SK-N-SH treated with all-trans-retinoic acid at 6 μM for 48 hours (cell line): ENCODE measurements around the gene EIF1AY.

Experiments used
- ATAC-seq: fragments of 200-7000 bp; cut with Tn5 transposase; 3 replicates; pipeline ENCODE4 v1.9.1; 2020; ENCODE audit warnings: mild to moderate bottlenecking, moderate library complexity
- ARNTL ChIP-seq: fragments of 450-650 bp; formaldehyde crosslinking; IDR thresholded peaks from 2 replicates; pipeline ENCODE4 v1.5.0; 2020; ENCODE audit warnings: low read depth, mild to moderate bottlenecking, moderate library complexity, borderline replicate concordance
- BACH2 ChIP-seq: fragments of 250-450 bp; sonication (Bioruptor Pico); IDR thresholded peaks from 2 replicates; pipeline ENCODE4 v1.9.0; 2021; ENCODE audit warnings: mild to moderate bottlenecking, borderline replicate concordance
- ESRRG ChIP-seq: fragments of 250-450 bp; sonication (Bioruptor Pico); IDR thresholded peaks from 2 replicates; pipeline ENCODE4 v1.6.1; 2021; ENCODE audit warnings: mild to moderate bottlenecking
- GLIS3 ChIP-seq: fragments of 250-450 bp; sonication (Bioruptor Pico); IDR thresholded peaks from 2 replicates; pipeline ENCODE4 v1.5.0; 2020; ENCODE audit warnings: mild to moderate bottlenecking, moderate library complexity
- RARB ChIP-seq: fragments of 250-450 bp; sonication (Bioruptor Pico); IDR thresholded peaks from 2 replicates; pipeline ENCODE4 v1.8.0; 2021; ENCODE audit warnings: mild to moderate bottlenecking, moderate library complexity
- SNAI2 ChIP-seq: fragments of 250-450 bp; sonication (Bioruptor Pico); IDR thresholded peaks from 2 replicates; pipeline ENCODE4 v1.5.0; 2020; ENCODE audit warnings: mild to moderate bottlenecking, moderate library complexity
- TCF4 ChIP-seq: fragments of 250-450 bp; sonication (Bioruptor Pico); IDR thresholded peaks from 2 replicates; pipeline ENCODE4 v1.8.0; 2021; ENCODE audit warnings: mild to moderate bottlenecking, moderate library complexity, borderline replicate concordance
- TOX ChIP-seq: fragments of 250-450 bp; sonication (Bioruptor Pico); IDR thresholded peaks from 2 replicates; pipeline ENCODE4 v1.8.0; 2021; ENCODE audit warnings: mild to moderate bottlenecking, moderate library complexity, borderline replicate concordance
- ZC3H10 ChIP-seq: fragments of 250-450 bp; sonication (Bioruptor Pico); IDR thresholded peaks from 2 replicates; pipeline ENCODE4 v1.5.1; 2021; ENCODE audit warnings: mild to moderate bottlenecking, moderate library complexity
- ZFP3 ChIP-seq: fragments of 250-450 bp; sonication (Bioruptor Pico); IDR thresholded peaks from 2 replicates; pipeline ENCODE4 v1.5.0; 2020; ENCODE audit warnings: mild to moderate bottlenecking, moderate library complexity
- ZFP30 ChIP-seq: fragments of 450-650 bp; formaldehyde crosslinking; IDR thresholded peaks from 2 replicates; pipeline ENCODE4 v1.5.0; 2022; ENCODE audit warnings: mild to moderate bottlenecking, moderate library complexity
- ZNF565 ChIP-seq: fragments of 450-650 bp; formaldehyde crosslinking; conservative IDR thresholded peaks from 2 replicates; pipeline ENCODE4 v1.5.0; 2020; ENCODE audit warnings: low read depth, mild to moderate bottlenecking, moderate library complexity
- ZNF70 ChIP-seq: fragments of 450-650 bp; formaldehyde crosslinking; IDR thresholded peaks from 2 replicates; pipeline ENCODE4 v1.5.0; 2020; ENCODE audit warnings: mild to moderate bottlenecking, moderate library complexity
- ZNF8 ChIP-seq: fragments of 450-650 bp; formaldehyde crosslinking; IDR thresholded peaks from 2 replicates; pipeline ENCODE4 v1.5.0; 2020; ENCODE audit warnings: mild to moderate bottlenecking, moderate library complexity
- TF ChIP-seq, protein P1 (sequence below): fragments of 250-450 bp; sonication (Bioruptor Pico); IDR thresholded peaks from 2 replicates; pipeline ENCODE4 v1.8.0; 2020; ENCODE audit warnings: mild to moderate bottlenecking, moderate library complexity, borderline replicate concordance
- TF ChIP-seq, protein P2 (sequence below): fragments of 250-450 bp; sonication (Bioruptor Pico); IDR thresholded peaks from 2 replicates; pipeline ENCODE4 v1.8.0; 2021; ENCODE audit warnings: low read depth, mild to moderate bottlenecking, moderate library complexity, borderline replicate concordance
- TF ChIP-seq, protein P3 (sequence below): fragments of 250-450 bp; sonication (Bioruptor Pico); IDR thresholded peaks from 2 replicates; pipeline ENCODE4 v1.5.1; 2020; ENCODE audit warnings: low read depth, mild to moderate bottlenecking, moderate library complexity
- TF ChIP-seq, protein P4 (sequence below): fragments of 250-450 bp; sonication (Bioruptor Pico); IDR thresholded peaks from 2 replicates; pipeline ENCODE4 v1.5.1; 2021; ENCODE audit warnings: mild to moderate bottlenecking, moderate library complexity
- TF ChIP-seq, protein P5 (sequence below): fragments of 250-450 bp; sonication (Bioruptor Pico); IDR thresholded peaks from 2 replicates; pipeline ENCODE4 v1.5.0; 2020; ENCODE audit warnings: mild to moderate bottlenecking, moderate library complexity

Gene EIF1AY

DNA sequence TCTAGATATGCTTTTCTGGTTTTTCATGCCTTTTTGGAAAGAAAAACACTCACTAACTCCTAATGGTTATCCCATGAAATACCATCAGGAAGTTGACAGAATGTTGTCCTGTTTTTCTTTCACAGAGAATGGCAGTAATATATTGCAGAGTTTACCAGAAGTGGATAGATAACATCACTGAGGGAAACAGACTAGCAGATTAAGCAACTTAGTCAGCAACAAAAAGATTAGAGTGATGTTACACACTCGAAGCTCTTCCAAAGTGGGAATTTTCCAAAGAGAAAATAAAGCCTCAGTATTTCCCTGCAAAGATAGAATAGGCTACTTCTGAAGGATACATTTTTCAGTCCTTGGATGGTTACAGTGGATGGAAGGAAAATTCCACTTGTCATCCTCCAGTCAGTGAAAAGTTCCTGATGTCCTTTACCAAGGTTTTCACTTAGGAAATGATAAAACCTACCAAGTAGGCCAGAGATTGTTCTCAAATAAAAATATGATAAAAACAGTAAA is 31.1 kb upstream of the EIF1AY start (continued):
- TF ChIP-seq, protein P1, sequence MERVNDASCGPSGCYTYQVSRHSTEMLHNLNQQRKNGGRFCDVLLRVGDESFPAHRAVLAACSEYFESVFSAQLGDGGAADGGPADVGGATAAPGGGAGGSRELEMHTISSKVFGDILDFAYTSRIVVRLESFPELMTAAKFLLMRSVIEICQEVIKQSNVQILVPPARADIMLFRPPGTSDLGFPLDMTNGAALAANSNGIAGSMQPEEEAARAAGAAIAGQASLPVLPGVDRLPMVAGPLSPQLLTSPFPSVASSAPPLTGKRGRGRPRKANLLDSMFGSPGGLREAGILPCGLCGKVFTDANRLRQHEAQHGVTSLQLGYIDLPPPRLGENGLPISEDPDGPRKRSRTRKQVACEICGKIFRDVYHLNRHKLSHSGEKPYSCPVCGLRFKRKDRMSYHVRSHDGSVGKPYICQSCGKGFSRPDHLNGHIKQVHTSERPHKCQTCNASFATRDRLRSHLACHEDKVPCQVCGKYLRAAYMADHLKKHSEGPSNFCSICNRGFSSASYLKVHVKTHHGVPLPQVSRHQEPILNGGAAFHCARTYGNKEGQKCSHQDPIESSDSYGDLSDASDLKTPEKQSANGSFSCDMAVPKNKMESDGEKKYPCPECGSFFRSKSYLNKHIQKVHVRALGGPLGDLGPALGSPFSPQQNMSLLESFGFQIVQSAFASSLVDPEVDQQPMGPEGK, result no peak

DNA sequence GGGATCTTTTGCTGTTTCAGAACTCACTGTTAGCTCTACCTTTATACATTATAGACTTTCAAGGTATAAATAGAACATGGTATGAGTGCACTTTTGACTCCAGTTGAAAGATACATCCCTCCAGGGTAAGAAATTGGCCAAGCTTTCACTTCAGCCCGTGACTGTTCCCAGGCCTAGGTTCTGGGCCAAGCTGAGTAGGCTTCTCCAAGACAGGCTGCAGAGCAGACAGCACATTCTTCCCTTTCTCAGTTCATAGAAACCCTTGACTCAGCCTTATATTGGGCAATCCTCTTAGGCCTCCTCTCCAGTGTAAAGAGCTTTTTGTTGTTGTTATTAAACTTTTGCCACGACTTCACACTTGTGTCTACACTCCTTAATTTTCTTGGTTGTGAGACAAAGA is 29.5 kb upstream of the EIF1AY start:
- no peak for ATAC-seq

DNA sequence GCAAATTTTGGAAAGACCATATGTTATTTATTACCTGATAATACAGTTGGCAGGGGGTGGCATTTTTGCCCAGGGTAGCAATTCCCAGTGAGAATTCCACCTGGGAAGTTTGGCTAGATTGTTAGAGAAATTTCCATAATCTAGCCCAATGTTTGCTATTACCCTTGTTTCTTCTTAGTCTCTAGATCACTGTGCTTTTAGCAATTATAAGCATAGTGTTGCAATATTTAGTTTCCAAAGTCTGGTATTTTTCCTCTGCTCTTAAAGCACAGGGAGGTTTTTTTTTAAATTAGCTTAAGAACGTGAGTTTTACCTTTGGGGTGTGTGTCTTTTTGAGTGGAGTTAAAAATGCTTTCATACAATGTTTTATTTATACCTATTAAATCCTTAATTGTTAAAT is 26.3 kb upstream of the EIF1AY start:
- ATAC-seq, result no peak
- TF ChIP-seq ESRRG (CRISPR knock-in tag) (no peak), RARB (no peak), SNAI2 (CRISPR knock-in tag) (no peak), ZNF8 (no peak), ARNTL (CRISPR knock-in tag) (no peak), GLIS3 (CRISPR knock-in tag) (no peak), TCF4 (CRISPR knock-in tag) (no peak), BACH2 (CRISPR knock-in tag) (no peak), ZFP30 (CRISPR knock-in tag) (no peak), ZNF70 (CRISPR knock-in tag) (no peak), ZC3H10 (CRISPR knock-in tag) (no peak)
- TF ChIP-seq, protein P2, sequence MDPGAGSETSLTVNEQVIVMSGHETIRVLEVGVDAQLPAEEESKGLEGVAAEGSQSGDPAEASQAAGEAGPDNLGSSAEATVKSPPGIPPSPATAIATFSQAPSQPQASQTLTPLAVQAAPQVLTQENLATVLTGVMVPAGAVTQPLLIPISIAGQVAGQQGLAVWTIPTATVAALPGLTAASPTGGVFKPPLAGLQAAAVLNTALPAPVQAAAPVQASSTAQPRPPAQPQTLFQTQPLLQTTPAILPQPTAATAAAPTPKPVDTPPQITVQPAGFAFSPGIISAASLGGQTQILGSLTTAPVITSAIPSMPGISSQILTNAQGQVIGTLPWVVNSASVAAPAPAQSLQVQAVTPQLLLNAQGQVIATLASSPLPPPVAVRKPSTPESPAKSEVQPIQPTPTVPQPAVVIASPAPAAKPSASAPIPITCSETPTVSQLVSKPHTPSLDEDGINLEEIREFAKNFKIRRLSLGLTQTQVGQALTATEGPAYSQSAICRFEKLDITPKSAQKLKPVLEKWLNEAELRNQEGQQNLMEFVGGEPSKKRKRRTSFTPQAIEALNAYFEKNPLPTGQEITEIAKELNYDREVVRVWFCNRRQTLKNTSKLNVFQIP (CRISPR knock-in tag), result no peak
- TF ChIP-seq, protein P3, sequence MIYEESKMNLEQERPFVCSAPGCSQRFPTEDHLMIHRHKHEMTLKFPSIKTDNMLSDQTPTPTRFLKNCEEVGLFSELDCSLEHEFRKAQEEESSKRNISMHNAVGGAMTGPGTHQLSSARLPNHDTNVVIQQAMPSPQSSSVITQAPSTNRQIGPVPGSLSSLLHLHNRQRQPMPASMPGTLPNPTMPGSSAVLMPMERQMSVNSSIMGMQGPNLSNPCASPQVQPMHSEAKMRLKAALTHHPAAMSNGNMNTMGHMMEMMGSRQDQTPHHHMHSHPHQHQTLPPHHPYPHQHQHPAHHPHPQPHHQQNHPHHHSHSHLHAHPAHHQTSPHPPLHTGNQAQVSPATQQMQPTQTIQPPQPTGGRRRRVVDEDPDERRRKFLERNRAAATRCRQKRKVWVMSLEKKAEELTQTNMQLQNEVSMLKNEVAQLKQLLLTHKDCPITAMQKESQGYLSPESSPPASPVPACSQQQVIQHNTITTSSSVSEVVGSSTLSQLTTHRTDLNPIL, result no peak
- TF ChIP-seq, protein P4, sequence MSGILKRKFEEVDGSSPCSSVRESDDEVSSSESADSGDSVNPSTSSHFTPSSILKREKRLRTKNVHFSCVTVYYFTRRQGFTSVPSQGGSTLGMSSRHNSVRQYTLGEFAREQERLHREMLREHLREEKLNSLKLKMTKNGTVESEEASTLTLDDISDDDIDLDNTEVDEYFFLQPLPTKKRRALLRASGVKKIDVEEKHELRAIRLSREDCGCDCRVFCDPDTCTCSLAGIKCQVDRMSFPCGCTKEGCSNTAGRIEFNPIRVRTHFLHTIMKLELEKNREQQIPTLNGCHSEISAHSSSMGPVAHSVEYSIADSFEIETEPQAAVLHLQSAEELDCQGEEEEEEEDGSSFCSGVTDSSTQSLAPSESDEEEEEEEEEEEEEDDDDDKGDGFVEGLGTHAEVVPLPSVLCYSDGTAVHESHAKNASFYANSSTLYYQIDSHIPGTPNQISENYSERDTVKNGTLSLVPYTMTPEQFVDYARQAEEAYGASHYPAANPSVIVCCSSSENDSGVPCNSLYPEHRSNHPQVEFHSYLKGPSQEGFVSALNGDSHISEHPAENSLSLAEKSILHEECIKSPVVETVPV (CRISPR knock-in tag), result no peak

More for the DNA sequence above, 29.5 kb upstream of the EIF1AY start:
- TF ChIP-seq BACH2 (CRISPR knock-in tag) (no peak), SNAI2 (CRISPR knock-in tag) (no peak), ARNTL (CRISPR knock-in tag) (no peak), TOX (CRISPR knock-in tag) (no peak), RARB (no peak), ZFP3 (CRISPR knock-in tag) (no peak), ZNF565 (CRISPR knock-in tag) (no peak), ZFP30 (CRISPR knock-in tag) (no peak), ESRRG (CRISPR knock-in tag) (no peak), ZNF8 (no peak)
- TF ChIP-seq, protein P5, sequence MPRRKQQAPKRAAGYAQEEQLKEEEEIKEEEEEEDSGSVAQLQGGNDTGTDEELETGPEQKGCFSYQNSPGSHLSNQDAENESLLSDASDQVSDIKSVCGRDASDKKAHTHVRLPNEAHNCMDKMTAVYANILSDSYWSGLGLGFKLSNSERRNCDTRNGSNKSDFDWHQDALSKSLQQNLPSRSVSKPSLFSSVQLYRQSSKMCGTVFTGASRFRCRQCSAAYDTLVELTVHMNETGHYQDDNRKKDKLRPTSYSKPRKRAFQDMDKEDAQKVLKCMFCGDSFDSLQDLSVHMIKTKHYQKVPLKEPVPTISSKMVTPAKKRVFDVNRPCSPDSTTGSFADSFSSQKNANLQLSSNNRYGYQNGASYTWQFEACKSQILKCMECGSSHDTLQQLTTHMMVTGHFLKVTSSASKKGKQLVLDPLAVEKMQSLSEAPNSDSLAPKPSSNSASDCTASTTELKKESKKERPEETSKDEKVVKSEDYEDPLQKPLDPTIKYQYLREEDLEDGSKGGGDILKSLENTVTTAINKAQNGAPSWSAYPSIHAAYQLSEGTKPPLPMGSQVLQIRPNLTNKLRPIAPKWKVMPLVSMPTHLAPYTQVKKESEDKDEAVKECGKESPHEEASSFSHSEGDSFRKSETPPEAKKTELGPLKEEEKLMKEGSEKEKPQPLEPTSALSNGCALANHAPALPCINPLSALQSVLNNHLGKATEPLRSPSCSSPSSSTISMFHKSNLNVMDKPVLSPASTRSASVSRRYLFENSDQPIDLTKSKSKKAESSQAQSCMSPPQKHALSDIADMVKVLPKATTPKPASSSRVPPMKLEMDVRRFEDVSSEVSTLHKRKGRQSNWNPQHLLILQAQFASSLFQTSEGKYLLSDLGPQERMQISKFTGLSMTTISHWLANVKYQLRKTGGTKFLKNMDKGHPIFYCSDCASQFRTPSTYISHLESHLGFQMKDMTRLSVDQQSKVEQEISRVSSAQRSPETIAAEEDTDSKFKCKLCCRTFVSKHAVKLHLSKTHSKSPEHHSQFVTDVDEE, result no peak
- TF ChIP-seq, protein P3, result no peak
- TF ChIP-seq, protein P1, result no peak
- TF ChIP-seq, protein P2 (CRISPR knock-in tag), result no peak
